AG09319 (cell line): Measurements from ENCODE around the gene MT2A.

Experiments used
- DNase-seq: peaks from one replicate; pipeline ENCODE4 v3.0.0-alpha.2; 2010; ENCODE audit warnings: low read depth; ENCODE audit errors: extremely low read depth
- CTCF ChIP-seq: IDR thresholded peaks from 2 replicates; pipeline ENCODE4 v1.5.1; 2011; ENCODE audit warnings: low read depth, mild to moderate bottlenecking, inconsistent platforms, low read length, moderate library complexity

The MT2A gene

GRCh38 chr16:56608876-56609462 is 585 bp downstream of the MT2A start:
- no peak for TF ChIP-seq CTCF
- no peak for DNase-seq

- no peak for DNase-seq
- TF ChIP-seq CTCF, result no peak; the same call in 1 of the 2 replicates
These were observed 1.1 kb downstream of the MT2A start for GRCh38 chr16:56609463-56609921.

GRCh38 chr16:56610017-56610608 is 1.7 kb downstream of the MT2A start:
- TF ChIP-seq CTCF, result no peak
- no peak for DNase-seq

GRCh38 chr16:56610609-56611111 is 2.3 kb downstream of the MT2A start:
- DNase-seq, result no peak
- TF ChIP-seq CTCF, result no peak

GRCh38 chr16:56611281-56611833 is 3.0 kb downstream of the MT2A start:
- no peak for DNase-seq
- no peak for TF ChIP-seq CTCF

GRCh38 chr16:56613706-56614105 is 5.3 kb downstream of the MT2A start:
- no peak for TF ChIP-seq CTCF
- no peak for DNase-seq

- no peak for TF ChIP-seq CTCF
- no peak for DNase-seq
These were observed 6.2 kb downstream of the MT2A start for GRCh38 chr16:56614549-56614991.
